GDM1 (cell line): Measurements from ENCODE around the gene RHOJ.
"Not testable (repeated sequence)": the region's sequence is repeated elsewhere in the genome, so short reads cannot be mapped to it uniquely, and the experiment has no call there.

Experiments
- DNase-seq: peaks from one replicate; lab custom pipeline; 2025; lab: John Stamatoyannopoulos, UW

The RHOJ gene

GRCh38 chr14:63268771-63269170 is 64.5 kb downstream of the RHOJ start:
- no peak for DNase-seq

- DNase-seq: no peak
These were observed 65.5 kb downstream of the RHOJ start for GRCh38 chr14:63269561-63270225.

- DNase-seq: no peak
These were observed 68.9 kb downstream of the RHOJ start for GRCh38 chr14:63273129-63273528.

GRCh38 chr14:63273717-63274655 is 69.7 kb downstream of the RHOJ start:
- DNase-seq: no peak

- DNase-seq: no peak
These were observed 71.4 kb downstream of the RHOJ start for GRCh38 chr14:63275611-63276010.

- DNase-seq: no peak
These were observed 71.8 kb downstream of the RHOJ start for GRCh38 chr14:63276016-63276415.

- no peak for DNase-seq
These were observed 72.5 kb downstream of the RHOJ start for GRCh38 chr14:63276492-63277342.

- no peak for DNase-seq
These were observed 73.4 kb downstream of the RHOJ start for GRCh38 chr14:63277591-63278183.

GRCh38 chr14:63279933-63280332 is 75.7 kb downstream of the RHOJ start:
- DNase-seq: not testable (repeated sequence)

- DNase-seq: no peak
These were observed 79.0 kb downstream of the RHOJ start for GRCh38 chr14:63282997-63283883.

- no peak for DNase-seq
These were observed 79.6 kb downstream of the RHOJ start for GRCh38 chr14:63283884-63284248.

- DNase-seq: no peak
These were observed 81.8 kb downstream of the RHOJ start for GRCh38 chr14:63286071-63286470.

- DNase-seq: no peak
These were observed 83.6 kb downstream of the RHOJ start for GRCh38 chr14:63287666-63288483.

GRCh38 chr14:63288853-63289252 is 84.6 kb downstream of the RHOJ start:
- no peak for DNase-seq

- DNase-seq: no peak
These were observed 86.6 kb downstream of the RHOJ start for GRCh38 chr14:63290741-63291430.

- no peak for DNase-seq
These were observed 88.6 kb downstream of the RHOJ start for GRCh38 chr14:63292805-63293204.

- no peak for DNase-seq
These were observed 91.0 kb downstream of the RHOJ start for GRCh38 chr14:63295231-63295685.

GRCh38 chr14:63296060-63296563 is 91.9 kb downstream of the RHOJ start:
- DNase-seq: no peak
